Measurements from ENCODE around the gene FIBCD1. TPM values are rescaled to one million over a fixed set of nuclear protein-coding genes. Genes with fewer than 3 reads are reported as not detected.

Gene FIBCD1
- total RNA-seq, 2 donors from 2014 or later: 0.20 to 4.6 TPM

GRCh38 chr9:130883479-130883878 is 55.6 kb downstream of the FIBCD1 start:
- Histone ChIP-seq H3K27me3 (no peaks in the 10 kb centered on the region), H3K4me1 (peaks cover 0 to 9% of the 10 kb centered on the region in 2 donors), H3K4me3 (no peak overlapping the region), H3K36me3 (peaks cover 99% of the 10 kb centered on the region), H3K27ac (no peak overlapping the region), H3K9me3 (no peaks in the 10 kb centered on the region)
- DNase-seq (ENCODE audit: low spot score): no peak
- TF ChIP-seq CTCF (IDR thresholded peaks at IDR 0.05): no peak

- DNase-seq (ENCODE audit: low spot score): no peak
- no peaks in the 10 kb centered on the region for H3K27me3 ChIP-seq
- peaks cover 97% of the 10 kb centered on the region for H3K36me3 ChIP-seq
- H3K9me3 ChIP-seq: no peaks in the 10 kb centered on the region
- H3K4me3 ChIP-seq: no peak overlapping the region
- H3K4me1 ChIP-seq: peaks cover 0 to 9% of the 10 kb centered on the region in 2 donors
- H3K27ac ChIP-seq: no peak overlapping the region
- TF ChIP-seq CTCF (IDR thresholded peaks at IDR 0.05): no peak
Observed at GRCh38 chr9:130882696-130883225, 56.3 kb downstream of the FIBCD1 start.

GRCh38 chr9:130881516-130881915 is 57.5 kb downstream of the FIBCD1 start:
- H3K4me1 ChIP-seq: peaks cover 0 to 9% of the 10 kb centered on the region in 2 donors
- H3K9me3 ChIP-seq: no peaks in the 10 kb centered on the region
- H3K27me3 ChIP-seq: no peaks in the 10 kb centered on the region
- DNase-seq (ENCODE audit: low spot score): no peak
- H3K4me3 ChIP-seq: no peak overlapping the region
- no peak for TF ChIP-seq CTCF (IDR thresholded peaks at IDR 0.05)
- H3K36me3 ChIP-seq: peaks cover 84% of the 10 kb centered on the region
- no peak overlapping the region for H3K27ac ChIP-seq

- no peak for TF ChIP-seq CTCF (IDR thresholded peaks at IDR 0.05)
- Histone ChIP-seq H3K9me3 (no peaks in the 10 kb centered on the region), H3K4me3 (no peak overlapping the region), H3K4me1 (peaks cover 0 to 2% of the 10 kb centered on the region in 2 donors), H3K36me3 (peaks cover 76% of the 10 kb centered on the region), H3K27me3 (no peaks in the 10 kb centered on the region), H3K27ac (no peak overlapping the region)
- no peak for DNase-seq (ENCODE audit: low spot score)
Observed at GRCh38 chr9:130880599-130881220, 58.3 kb downstream of the FIBCD1 start.

GRCh38 chr9:130879863-130880411 is 59.1 kb downstream of the FIBCD1 start:
- Histone ChIP-seq H3K27me3 (no peaks in the 10 kb centered on the region), H3K4me1 (no peaks in the 10 kb centered on the region), H3K36me3 (peaks cover 76% of the 10 kb centered on the region), H3K27ac (no peak overlapping the region), H3K4me3 (no peak overlapping the region), H3K9me3 (no peaks in the 10 kb centered on the region)
- DNase-seq (ENCODE audit: low spot score): no peak
- no peak for TF ChIP-seq CTCF (IDR thresholded peaks at IDR 0.05)
